Spleen (tissue), 7 donors: Measurements from ENCODE around the gene MRTFB.
A peak's percentile ranks its signal among the peaks of the same experiment; 100 is the strongest.

Experiments
- POLR2A ChIP-seq, 3 donors: fragments of 450-650 bp; IDR thresholded peaks; one replicate each; pipeline ENCODE4 v1.5.1; 2017; ENCODE audit warnings: antibody characterized with exemption in 3 of 3, mild to moderate bottlenecking in 1 of 3
- POLR2AphosphoS5 ChIP-seq, 3 donors: sonication (generic); formaldehyde crosslinking; IDR thresholded peaks; one replicate each; pipeline ENCODE4 v1.5.1; 2017; ENCODE audit warnings: antibody characterized with exemption in 3 of 3
- TF ChIP-seq, protein P1 (sequence below), 11 experiments: fragments of 200-600 bp in 7 of 11; fragments of 450-650 bp in 4 of 11; sonication (generic) in 4 of 11; IDR thresholded peaks in 8 of 11; conservative IDR thresholded peaks in 3 of 11; 1 replicate in 7 of 11; 2 replicates in 4 of 11; pipeline versions ENCODE4 v1.4.0 to v1.8.0; 2016 to 2021; ENCODE audit warnings: antibody characterized with exemption in 11 of 11, inconsistent platforms in 4 of 11, mild to moderate bottlenecking in 1 of 11
- donor health status: DM: no; HTN: no; CAD: no; lungs with moderate emphysema.
- donor health status: DM: no; HTN: no; CAD: no.
- donor health status: DM: no; HTN: no; CAD: no.

DNA sequence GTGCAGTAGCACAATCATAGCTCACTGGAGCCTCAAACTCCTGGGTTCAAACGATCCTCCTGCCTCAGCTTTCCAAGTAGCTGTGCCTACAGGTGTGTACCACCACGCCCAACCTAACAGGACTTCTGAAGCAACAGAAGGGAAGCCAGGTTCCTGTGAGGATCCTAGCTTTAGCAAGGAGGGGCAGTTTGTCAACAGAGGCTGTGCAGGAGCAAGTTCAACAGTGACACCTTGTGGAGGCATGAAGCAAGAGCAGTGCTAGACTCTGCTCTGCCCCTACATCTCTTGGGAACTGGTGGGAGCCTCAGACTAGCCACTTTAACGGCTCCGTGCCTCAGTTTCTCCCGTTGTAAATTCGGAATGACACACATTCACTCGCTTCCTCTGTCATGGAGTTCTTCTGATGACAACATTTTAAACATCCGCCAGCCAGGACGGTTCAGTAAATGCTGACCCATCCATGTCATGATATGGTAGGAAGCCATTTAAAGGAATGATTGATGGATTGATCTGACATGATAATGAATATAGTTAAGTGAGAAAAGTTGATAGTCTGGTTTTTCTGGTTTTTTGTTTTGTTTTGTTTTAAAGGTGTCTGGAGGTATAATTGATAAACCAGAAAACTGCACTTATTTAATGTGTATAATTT lies 218.7 kb downstream of the MRTFB start:
- TF ChIP-seq, protein P1, sequence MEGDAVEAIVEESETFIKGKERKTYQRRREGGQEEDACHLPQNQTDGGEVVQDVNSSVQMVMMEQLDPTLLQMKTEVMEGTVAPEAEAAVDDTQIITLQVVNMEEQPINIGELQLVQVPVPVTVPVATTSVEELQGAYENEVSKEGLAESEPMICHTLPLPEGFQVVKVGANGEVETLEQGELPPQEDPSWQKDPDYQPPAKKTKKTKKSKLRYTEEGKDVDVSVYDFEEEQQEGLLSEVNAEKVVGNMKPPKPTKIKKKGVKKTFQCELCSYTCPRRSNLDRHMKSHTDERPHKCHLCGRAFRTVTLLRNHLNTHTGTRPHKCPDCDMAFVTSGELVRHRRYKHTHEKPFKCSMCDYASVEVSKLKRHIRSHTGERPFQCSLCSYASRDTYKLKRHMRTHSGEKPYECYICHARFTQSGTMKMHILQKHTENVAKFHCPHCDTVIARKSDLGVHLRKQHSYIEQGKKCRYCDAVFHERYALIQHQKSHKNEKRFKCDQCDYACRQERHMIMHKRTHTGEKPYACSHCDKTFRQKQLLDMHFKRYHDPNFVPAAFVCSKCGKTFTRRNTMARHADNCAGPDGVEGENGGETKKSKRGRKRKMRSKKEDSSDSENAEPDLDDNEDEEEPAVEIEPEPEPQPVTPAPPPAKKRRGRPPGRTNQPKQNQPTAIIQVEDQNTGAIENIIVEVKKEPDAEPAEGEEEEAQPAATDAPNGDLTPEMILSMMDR (IDR thresholded peaks at IDR 0.05 in 8 of 11, conservative IDR thresholded peaks at IDR 0.05 in 3 of 11): peak in 4 of 11 experiments; percentile 29 to 43 (median 35)
- TF ChIP-seq POLR2A (IDR thresholded peaks at IDR 0.05): no peak
- TF ChIP-seq POLR2AphosphoS5 (IDR thresholded peaks at IDR 0.05): no peak
